HuH-7 (cell line): ENCODE results near the gene WWOX.

Source experiments
- DNase-seq: peaks from one replicate; pipeline ENCODE4 v3.0.0; 2011; ENCODE audit warnings: low spot score

WWOX gene

GRCh38 chr16:78195797-78196196 lies 96.3 kb downstream of the WWOX start:
- no peak for DNase-seq

- DNase-seq: no peak
Observed at GRCh38 chr16:78196502-78196901, 97.0 kb downstream of the WWOX start.

GRCh38 chr16:78198288-78198687 lies 98.8 kb downstream of the WWOX start:
- DNase-seq: no peak

GRCh38 chr16:78199325-78200022 lies 100.0 kb downstream of the WWOX start:
- peak; percentile 52 for DNase-seq

- DNase-seq: no peak
Observed at GRCh38 chr16:78200023-78200389, 100.6 kb downstream of the WWOX start.

- no peak for DNase-seq
Observed at GRCh38 chr16:78200623-78201096, 101.2 kb downstream of the WWOX start.

- no peak for DNase-seq
Observed at GRCh38 chr16:78205506-78205905, 106.1 kb downstream of the WWOX start.

GRCh38 chr16:78206623-78207223 lies 107.3 kb downstream of the WWOX start:
- DNase-seq: no peak

- DNase-seq: no peak
Observed at GRCh38 chr16:78209951-78210661, 110.7 kb downstream of the WWOX start.

- DNase-seq: no peak
Observed at GRCh38 chr16:78211020-78211599, 111.7 kb downstream of the WWOX start.

- no peak for DNase-seq
Observed at GRCh38 chr16:78211946-78212345, 112.5 kb downstream of the WWOX start.

- DNase-seq: no peak
Observed at GRCh38 chr16:78212674-78213073, 113.2 kb downstream of the WWOX start.

GRCh38 chr16:78213751-78214150 lies 114.3 kb downstream of the WWOX start:
- no peak for DNase-seq

- no peak for DNase-seq
Observed at GRCh38 chr16:78215222-78215621, 115.8 kb downstream of the WWOX start.

- DNase-seq: no peak
Observed at GRCh38 chr16:78216166-78216745, 116.8 kb downstream of the WWOX start.

GRCh38 chr16:78217276-78217675 lies 117.8 kb downstream of the WWOX start:
- no peak for DNase-seq

- no peak for DNase-seq
Observed at GRCh38 chr16:78218279-78218678, 118.8 kb downstream of the WWOX start.

GRCh38 chr16:78218856-78219651 lies 119.6 kb downstream of the WWOX start:
- DNase-seq: no peak

- DNase-seq: no peak
Observed at GRCh38 chr16:78220571-78220970, 121.1 kb downstream of the WWOX start.

GRCh38 chr16:78221892-78222291 lies 122.4 kb downstream of the WWOX start:
- no peak for DNase-seq

GRCh38 chr16:78224342-78224741 lies 124.9 kb downstream of the WWOX start:
- DNase-seq: no peak

GRCh38 chr16:78225919-78226318 lies 126.5 kb downstream of the WWOX start:
- DNase-seq: no peak
